Breast epithelium (tissue), 4 donors: Measurements from ENCODE around the gene GPAM. TPM values are rescaled to one million over a fixed set of nuclear protein-coding genes. Genes with fewer than 3 reads are reported as not detected.

ENCODE experiments used
- DNase-seq, 2 donors: peaks; one replicate each; pipeline ENCODE4 v3.0.0-alpha.2; 2019; ENCODE audit warnings: low spot score in 2 of 2
- H3K27ac ChIP-seq, 2 donors: fragments of 200-600 bp; sonication (generic) in 1 of 2; one replicate each; pipeline ENCODE4 v1.5.1; 2016 to 2019; ENCODE audit warnings: mild to moderate bottlenecking in 1 of 2
- H3K27me3 ChIP-seq, 2 donors: fragments of 200-600 bp; sonication (generic) in 1 of 2; one replicate each; pipeline versions ENCODE4 v1.5.1 to v1.6.0; 2017 to 2019; ENCODE audit warnings: control low read depth in 1 of 2, mild to moderate bottlenecking in 1 of 2
- H3K36me3 ChIP-seq: fragments of 200-600 bp; one replicate; pipeline ENCODE4 v1.5.1; 2019
- H3K4me1 ChIP-seq, 2 donors: fragments of 200-600 bp; sonication (generic); one replicate each; pipeline ENCODE4 v1.5.1; 2016 to 2019; ENCODE audit warnings: control low read depth in 1 of 2
- H3K4me3 ChIP-seq, 3 donors: fragments of 200-600 bp; sonication (generic); 1 replicate in 2 of 3; 2 replicates in 1 of 3; pipeline ENCODE4 v1.5.1; 2016 to 2019; ENCODE audit warnings: mild to moderate bottlenecking in 3 of 3, moderate library complexity in 2 of 3
- H3K9me3 ChIP-seq, 2 donors: fragments of 200-600 bp; sonication (generic) in 1 of 2; one replicate each; pipeline ENCODE4 v1.5.1; 2016 to 2019; ENCODE audit warnings: control low read depth in 1 of 2
- POLR2A ChIP-seq: fragments of 450-650 bp; IDR thresholded peaks from one replicate; pipeline ENCODE4 v1.6.1; 2016; ENCODE audit warnings: antibody characterized with exemption, mild to moderate bottlenecking, moderate library complexity
- POLR2AphosphoS5 ChIP-seq, 3 donors: sonication (generic); formaldehyde crosslinking; IDR thresholded peaks; one replicate each; pipeline ENCODE4 v1.6.1; 2017; ENCODE audit warnings: antibody characterized with exemption in 3 of 3
- intact Hi-C: fragments of 100-400 bp; cut with DNase I; formaldehyde crosslinking; loops from one replicate; pipeline ENCODE4 v1.15.1; 2023; ENCODE audit warnings: low total_unique reads
- total RNA-seq, 3 donors: library from RNA; depleted of rRNA; stranded (reverse); fragments of >200 nt; gene quantifications; one replicate each; pipeline ENCODE4 v1.1.0, GENCODE V29; 2016
- TF ChIP-seq, protein P1 (sequence below), 3 donors: fragments of 450-650 bp; IDR thresholded peaks; one replicate each; pipeline ENCODE4 v1.5.1; 2016 to 2017; ENCODE audit warnings: antibody characterized with exemption in 3 of 3, mild to moderate bottlenecking in 3 of 3, moderate library complexity in 3 of 3

GPAM gene
- total RNA-seq, 3 donors from 2014 or later: 13.4 to 462 (median 26.3) TPM

DNA sequence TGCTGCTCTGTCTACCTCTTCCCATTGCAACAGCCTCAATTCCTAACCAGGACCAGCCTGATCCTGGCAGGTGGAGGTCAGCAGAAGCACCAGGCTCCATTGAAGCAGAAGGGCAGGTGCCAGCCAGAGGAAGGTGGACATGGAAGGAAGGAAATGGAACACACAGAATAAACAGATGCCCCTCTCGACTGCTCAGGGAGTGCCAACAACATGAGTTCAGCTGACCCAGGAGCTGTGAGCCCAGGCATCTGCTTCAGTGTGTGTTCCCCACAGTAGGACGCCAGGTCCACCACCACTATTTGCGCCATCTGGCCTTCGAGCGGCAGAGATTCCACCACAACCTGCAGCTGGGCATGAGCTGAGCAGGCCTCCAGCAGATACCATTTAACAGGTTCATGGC lies 56.7 kb downstream of the GPAM start:
- no peak for DNase-seq
- Histone ChIP-seq H3K4me1 (no peaks in the 10 kb centered on the region), H3K9me3 (no peaks in the 10 kb centered on the region), H3K27me3 (no peaks in the 10 kb centered on the region), H3K27ac (no peak overlapping the region), H3K36me3 (no peaks in the 10 kb centered on the region), H3K4me3 (no peak overlapping the region)
- intact Hi-C loops: no loop called here
- no peak for TF ChIP-seq POLR2AphosphoS5 (IDR thresholded peaks at IDR 0.05)
- TF ChIP-seq, protein P1, sequence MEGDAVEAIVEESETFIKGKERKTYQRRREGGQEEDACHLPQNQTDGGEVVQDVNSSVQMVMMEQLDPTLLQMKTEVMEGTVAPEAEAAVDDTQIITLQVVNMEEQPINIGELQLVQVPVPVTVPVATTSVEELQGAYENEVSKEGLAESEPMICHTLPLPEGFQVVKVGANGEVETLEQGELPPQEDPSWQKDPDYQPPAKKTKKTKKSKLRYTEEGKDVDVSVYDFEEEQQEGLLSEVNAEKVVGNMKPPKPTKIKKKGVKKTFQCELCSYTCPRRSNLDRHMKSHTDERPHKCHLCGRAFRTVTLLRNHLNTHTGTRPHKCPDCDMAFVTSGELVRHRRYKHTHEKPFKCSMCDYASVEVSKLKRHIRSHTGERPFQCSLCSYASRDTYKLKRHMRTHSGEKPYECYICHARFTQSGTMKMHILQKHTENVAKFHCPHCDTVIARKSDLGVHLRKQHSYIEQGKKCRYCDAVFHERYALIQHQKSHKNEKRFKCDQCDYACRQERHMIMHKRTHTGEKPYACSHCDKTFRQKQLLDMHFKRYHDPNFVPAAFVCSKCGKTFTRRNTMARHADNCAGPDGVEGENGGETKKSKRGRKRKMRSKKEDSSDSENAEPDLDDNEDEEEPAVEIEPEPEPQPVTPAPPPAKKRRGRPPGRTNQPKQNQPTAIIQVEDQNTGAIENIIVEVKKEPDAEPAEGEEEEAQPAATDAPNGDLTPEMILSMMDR (IDR thresholded peaks at IDR 0.05): no peak
- TF ChIP-seq POLR2A: no peak

DNA sequence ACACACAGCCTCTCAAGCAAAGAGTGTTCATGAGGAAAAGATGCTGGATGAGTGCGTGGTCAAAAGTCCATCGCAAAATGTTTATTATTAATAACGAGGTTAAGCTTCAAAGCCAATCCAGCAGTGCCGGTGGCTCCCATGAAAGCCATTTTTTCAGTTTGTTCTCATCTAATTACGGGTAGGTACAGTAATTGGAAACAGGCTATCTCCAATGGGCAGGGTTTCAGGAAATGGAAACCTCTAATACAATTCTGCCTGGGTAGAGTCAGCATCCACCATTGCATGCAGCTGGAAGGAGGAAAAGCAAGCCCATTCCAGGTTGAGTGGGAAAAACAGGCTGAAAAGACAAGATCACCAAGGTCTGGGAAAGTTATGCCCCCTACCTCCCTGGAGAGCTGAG lies 57.4 kb downstream of the GPAM start:
- intact Hi-C loops: no loop called here
- Histone ChIP-seq H3K9me3 (no peaks in the 10 kb centered on the region), H3K27me3 (no peaks in the 10 kb centered on the region), H3K27ac (no peak overlapping the region), H3K4me3 (no peak overlapping the region), H3K36me3 (no peaks in the 10 kb centered on the region), H3K4me1 (no peaks in the 10 kb centered on the region)
- TF ChIP-seq, protein P1 (IDR thresholded peaks at IDR 0.05): no peak
- TF ChIP-seq POLR2AphosphoS5 (IDR thresholded peaks at IDR 0.05): no peak
- TF ChIP-seq POLR2A: no peak
- DNase-seq: no peak

DNA sequence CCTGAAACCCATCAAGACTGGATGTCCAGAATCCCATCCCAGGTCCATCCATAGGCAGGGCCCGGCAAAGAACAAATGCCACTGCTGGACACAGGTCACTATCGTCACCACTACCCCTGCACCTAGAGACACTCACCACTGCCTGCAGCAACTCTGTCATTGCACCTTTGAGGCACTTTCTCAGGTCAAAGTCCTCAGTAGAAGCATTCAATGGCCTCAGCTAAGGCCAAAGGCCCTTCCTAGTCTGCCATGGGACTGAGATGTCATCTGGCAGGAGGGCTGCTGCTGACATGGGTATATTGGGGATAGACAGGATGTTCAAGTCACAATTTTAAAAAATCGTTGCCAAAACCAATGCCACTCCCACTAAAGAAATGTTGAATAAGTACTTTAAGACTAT lies 58.7 kb downstream of the GPAM start:
- Histone ChIP-seq H3K36me3 (no peaks in the 10 kb centered on the region), H3K4me1 (no peaks in the 10 kb centered on the region), H3K27ac (no peak overlapping the region), H3K4me3 (no peak overlapping the region), H3K27me3 (no peaks in the 10 kb centered on the region), H3K9me3 (no peaks in the 10 kb centered on the region)
- no peak for DNase-seq
- intact Hi-C loops: no loop called here
- TF ChIP-seq, protein P1 (IDR thresholded peaks at IDR 0.05): no peak
- TF ChIP-seq POLR2AphosphoS5 (IDR thresholded peaks at IDR 0.05): no peak
- TF ChIP-seq POLR2A: no peak

DNA sequence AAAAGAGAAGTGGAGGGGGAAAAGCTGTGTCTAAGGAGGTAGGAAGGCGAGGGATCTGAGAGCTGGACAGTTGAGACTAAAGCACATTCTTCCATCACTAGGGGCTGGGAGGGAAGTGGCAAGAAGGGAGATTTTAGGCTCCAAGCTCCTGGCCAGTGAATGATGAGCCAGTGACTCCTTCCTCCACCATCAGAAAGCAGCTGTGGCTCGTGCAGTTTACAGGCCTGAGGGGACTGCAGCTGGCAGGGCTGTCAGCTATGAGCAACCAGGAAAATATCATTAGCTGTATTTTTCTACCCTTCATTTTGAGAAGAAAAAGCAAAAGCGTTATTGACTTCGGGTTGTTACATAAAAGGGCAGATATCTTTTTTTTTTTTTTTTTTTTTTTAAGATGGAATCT lies 60.7 kb downstream of the GPAM start:
- H3K4me3 ChIP-seq: no peak overlapping the region
- no peaks in the 10 kb centered on the region for H3K36me3 ChIP-seq
- no peak overlapping the region for H3K27ac ChIP-seq
- no peaks in the 10 kb centered on the region for H3K9me3 ChIP-seq
- DNase-seq: no peak
- no peaks in the 10 kb centered on the region for H3K27me3 ChIP-seq
- no peaks in the 10 kb centered on the region for H3K4me1 ChIP-seq
- TF ChIP-seq POLR2AphosphoS5 (IDR thresholded peaks at IDR 0.05) (no peak), POLR2A (no peak)
- TF ChIP-seq, protein P1 (IDR thresholded peaks at IDR 0.05): no peak
- intact Hi-C loops: no loop called here

DNA sequence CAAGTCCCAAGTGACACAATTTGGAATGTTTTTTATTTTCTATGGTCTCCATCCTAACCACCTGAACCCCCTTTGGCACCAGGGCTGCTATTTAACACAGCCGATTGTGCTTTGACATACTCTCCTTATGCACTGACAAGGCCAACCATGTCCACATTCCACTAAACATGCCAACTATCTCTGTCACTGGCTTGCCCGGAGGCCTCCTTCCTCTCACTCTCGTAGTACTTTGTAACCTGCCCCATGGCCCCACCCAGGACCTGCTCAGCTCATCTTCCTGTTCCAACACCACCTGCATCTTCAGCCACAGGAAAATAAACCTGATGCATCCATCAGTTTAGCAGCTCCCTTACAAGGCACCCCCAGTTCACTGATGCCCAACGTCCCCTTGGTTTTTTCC lies 63.1 kb downstream of the GPAM start:
- no peak for DNase-seq
- H3K27ac ChIP-seq: no peak overlapping the region
- H3K27me3 ChIP-seq: no peaks in the 10 kb centered on the region
- H3K9me3 ChIP-seq: no peaks in the 10 kb centered on the region
- intact Hi-C loops: no loop called here
- no peaks in the 10 kb centered on the region for H3K36me3 ChIP-seq
- TF ChIP-seq POLR2AphosphoS5 (IDR thresholded peaks at IDR 0.05) (no peak), POLR2A (no peak)
- TF ChIP-seq, protein P1 (IDR thresholded peaks at IDR 0.05): no peak
- H3K4me1 ChIP-seq: no peaks in the 10 kb centered on the region
- H3K4me3 ChIP-seq: no peak overlapping the region
